Forelimb muscle (tissue), 1 donor: ENCODE data around the gene CRACR2B. TPM values are rescaled to one million over a fixed set of nuclear protein-coding genes. Genes with fewer than 3 reads are reported as not detected.

ENCODE experiments used
- DNase-seq: peaks from one replicate; pipeline ENCODE4 v3.0.0-alpha.2; 2013; ENCODE audit warnings: low read depth
- polyA plus RNA-seq: library from polyadenylated mRNA; unstranded; fragments of 120-200 nt; gene quantifications from one replicate; pipeline ENCODE4 v1.2.1, GENCODE V29; 2013; ENCODE audit not compliant: insufficient read length

Gene CRACR2B
- polyA plus RNA-seq, 1 donor, result 17.6 TPM

DNA sequence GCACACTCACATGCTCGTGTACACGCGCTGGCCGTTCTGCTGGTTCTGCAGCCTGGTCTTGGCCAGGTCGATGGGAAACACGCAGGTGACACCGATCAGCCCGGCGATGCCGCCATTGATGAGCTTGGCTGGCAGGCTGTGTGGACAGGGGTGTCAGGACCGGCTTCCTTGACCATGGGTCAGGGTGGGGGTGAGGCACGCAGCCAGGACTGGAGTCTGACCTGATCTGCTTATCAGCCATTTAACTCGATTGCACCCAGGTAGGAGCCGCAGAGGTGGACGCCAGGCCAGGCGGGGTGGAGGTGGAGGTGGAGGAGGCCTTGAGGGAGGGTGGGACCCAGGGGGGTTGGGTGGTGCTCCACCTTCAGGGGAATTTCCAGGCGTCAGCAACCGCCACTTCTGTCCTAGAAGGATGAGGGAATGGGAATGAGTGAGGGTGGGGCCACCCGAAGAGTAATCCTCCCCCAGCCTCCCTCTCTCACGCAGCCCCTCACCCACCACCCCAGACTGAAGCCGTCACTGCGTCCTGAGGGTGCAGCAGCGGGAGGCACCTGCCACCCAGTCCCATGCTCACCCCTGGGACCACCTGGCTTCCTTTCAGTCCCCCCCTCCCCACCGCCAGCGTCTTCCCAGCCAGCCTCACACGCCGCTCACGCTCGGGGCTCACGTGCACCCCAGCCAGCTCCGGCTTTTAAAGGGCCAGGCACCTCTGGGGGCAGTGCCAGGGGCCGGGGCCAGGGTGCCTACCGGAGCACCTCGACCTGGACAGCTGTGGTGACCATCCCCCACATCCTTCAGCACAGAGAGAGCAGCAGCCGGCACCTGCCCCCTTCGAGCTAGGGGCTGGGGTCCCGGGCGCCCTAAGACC lies 32.7 kb upstream of the CRACR2B start:
- DNase-seq, result no peak

DNA sequence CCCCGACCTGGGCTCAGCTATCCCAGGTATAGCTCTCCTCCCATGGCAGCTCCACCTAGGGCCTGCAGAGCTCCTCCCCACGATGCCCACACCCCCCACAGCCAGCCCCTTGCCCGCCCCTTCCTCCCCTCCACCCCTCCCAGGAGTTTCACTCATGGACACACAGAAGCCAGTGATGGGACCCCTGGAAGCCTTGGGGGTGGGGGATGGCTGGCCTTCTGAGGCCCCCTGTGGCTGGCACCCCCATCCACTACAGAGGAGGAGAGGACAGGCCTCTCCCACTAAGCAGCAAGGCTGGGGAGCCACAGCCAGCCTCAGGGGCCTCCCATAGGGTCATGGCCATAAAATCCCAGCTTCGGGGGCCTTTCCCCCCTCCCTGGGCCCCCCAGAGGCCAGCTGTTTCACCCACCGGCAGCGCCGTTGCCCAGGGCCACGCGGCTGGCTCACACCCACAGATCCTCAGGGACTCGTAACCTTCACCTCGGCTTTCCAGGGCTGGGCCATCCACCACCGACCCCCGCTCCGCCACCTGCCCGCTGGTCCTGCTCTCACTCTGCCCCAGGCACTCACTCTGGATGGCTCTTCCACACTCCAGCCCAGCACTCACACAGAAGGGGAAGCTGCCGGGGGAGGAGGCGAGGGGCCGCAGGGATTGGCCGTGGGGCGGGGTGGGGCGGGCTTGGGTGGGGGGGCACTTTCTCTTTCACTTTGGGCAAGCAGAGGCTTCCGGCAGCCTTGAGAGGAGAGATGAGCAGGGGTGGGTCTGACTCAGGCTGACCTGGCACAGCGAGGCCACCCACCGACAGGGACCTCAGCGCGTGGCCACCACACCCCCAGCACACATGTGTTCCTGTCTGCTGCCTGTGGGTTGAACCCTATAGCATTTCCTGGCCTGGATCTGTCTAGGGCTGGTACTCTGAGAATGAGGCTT lies 31.8 kb upstream of the CRACR2B start:
- DNase-seq, result no peak

DNA sequence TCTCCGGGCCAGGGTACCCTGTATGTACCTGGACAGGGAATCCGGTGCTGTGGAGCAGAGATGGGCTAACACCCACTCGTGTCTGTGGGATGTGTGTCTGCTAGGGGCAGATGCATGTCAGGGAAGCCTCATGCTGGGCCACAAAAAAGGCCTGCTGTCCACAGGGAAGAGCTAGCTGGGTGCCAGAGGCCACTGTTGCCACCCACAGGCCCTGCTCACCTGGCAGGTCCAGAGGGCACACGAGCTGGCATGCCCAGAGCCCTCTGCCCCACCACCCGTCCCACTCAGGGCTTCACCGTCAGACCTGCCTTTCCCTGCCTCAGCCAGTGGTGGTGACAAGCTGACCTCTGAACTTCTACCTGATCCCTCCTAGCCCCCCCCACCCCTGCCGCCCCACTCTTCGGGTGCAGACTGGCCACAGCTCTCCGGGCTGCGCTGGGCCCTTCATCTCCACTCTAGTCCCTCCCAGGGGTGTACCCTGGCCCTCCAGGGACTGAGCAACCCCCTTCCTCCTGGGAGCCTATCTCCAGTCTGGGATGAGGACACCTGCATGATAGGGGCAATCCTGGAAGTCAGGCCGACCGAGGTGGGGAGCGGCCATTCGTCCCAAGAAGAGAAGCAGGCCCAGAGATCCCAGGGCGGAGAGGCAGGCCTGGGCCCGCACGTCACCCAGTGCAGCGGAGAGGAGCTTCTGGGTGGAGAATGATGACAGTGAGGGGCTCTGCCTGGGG lies 31.0 kb upstream of the CRACR2B start:
- DNase-seq, result no peak

DNA sequence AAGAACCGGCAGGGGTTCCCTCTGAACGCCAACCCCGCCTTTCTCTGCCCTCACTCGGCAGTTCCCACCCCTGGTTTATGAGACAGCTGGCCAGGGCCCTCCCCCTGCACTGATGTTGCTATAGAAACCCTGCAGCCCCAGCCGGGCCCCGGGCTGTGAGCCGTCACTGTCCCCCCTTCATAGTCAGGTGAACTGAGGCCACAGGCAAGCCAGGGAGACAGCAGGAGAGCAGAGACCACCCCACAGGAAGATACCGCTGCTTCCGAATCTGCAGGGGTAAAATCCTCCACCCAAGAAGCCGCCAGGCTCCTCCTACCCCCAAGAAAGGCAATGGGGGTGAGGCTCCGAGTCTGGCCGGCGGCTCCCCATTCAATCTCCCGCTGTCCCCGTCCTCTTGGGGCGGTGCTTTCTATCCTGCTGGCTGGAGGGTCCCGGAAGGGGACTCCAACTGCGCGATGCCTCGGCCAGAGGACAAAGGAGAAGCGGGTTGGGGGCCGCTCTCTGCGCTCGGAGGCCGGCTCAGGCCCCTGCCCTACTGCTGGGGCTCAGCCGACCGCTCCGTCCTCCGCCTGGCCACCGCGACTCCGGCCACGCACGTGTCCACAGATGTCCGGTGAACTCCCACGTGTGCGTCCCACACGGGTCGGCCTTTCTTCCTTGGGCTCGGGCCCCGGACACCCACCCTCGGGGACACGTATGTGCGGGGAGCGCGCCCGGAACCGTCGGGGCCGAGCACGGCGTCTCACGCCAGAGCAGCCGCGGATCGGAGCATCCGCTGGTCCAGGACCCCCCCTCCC lies 30.2 kb upstream of the CRACR2B start:
- no peak for DNase-seq

DNA sequence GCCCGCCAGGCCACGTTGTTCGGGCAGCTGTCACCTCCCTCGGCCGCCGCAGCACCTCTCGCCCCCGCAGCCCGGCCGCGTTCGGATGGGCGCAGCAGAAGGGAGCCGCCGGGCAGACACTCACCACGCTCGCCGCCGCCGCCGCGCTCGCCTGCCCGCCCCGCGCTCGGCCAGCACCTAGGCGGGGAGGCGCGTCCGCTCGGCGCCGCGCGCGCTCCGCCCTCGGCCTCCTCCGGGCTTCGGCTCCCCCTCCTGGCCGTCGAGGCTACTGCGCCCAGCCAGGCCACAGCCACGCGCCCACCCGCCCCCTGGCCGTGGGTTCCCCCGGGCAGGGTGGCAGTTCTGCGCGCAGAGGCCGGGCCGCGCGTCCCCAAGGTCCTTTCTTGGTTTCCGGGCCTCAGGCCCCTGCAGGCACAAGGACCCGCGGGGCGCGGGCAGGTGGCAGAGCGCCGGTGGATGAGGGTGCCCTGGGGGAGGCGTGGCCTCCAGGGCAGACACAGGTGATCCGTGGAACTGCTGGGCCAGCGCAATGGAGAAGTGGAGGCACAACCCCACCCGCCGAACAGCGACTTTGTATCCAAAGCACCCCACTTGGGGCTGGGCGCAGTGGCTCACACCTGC lies 29.5 kb upstream of the CRACR2B start, which contains the start of gene SLC25A22:
Gene SLC25A22, minus strand, starts transcription at position 189 of the 621 bp plus-strand sequence. CDS start 3,275 bp downstream, outside the sequence.
- DNase-seq, result no peak

DNA sequence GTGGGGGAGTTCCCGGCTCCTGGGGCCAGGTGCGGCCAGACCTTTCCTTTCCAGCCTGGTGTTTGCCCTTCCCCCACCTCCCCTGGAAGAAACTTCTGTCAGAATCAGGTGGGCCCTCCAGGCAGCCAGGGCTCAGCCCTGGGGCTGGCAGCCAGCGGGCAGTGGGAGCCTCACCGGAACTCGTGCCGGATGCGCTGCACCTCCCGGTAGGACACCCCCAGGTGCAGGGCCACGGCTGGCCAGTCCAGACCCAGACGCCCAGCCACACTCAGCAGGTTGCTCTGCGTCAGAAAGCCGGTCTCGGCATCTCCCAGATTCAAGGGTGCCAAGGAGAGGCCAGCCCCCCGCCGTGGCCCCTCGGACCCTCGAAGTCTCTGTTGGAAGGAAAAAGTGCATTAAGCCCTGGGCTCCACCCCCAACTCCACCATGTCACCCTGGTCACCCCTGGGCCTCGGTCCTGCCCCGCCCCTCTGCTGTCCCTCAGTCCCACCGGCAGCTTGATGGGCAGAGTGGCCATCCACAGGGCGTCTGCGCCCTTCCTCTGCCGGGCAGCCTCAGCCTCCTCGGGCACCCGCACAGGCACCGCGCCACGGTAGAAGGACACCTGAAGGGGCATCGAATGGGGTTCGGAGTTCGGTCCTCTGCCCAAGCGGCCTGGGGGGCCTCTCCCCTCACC lies 27.9 kb upstream of the CRACR2B start:
- DNase-seq, result no peak

DNA sequence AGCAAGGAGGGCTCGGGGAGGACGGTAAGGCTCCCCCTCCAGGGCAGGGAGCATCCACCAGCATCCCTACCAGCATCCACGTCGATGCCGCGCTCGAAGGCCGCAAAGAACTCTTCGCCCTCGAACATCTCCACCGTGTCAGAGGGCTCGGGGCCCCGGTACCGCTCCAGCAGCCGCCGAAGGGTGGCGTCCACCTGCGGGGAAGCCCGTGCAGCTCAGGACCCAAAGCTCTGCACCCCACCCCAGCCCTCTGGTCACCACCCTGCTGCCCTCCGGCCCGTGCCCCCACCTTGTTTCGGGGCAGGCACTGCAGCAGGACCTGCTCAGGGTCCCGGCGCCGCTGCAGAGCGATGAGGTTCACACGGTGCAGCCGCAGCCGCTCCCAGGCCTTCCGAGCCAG lies 27.2 kb upstream of the CRACR2B start:
- DNase-seq, result no peak

DNA sequence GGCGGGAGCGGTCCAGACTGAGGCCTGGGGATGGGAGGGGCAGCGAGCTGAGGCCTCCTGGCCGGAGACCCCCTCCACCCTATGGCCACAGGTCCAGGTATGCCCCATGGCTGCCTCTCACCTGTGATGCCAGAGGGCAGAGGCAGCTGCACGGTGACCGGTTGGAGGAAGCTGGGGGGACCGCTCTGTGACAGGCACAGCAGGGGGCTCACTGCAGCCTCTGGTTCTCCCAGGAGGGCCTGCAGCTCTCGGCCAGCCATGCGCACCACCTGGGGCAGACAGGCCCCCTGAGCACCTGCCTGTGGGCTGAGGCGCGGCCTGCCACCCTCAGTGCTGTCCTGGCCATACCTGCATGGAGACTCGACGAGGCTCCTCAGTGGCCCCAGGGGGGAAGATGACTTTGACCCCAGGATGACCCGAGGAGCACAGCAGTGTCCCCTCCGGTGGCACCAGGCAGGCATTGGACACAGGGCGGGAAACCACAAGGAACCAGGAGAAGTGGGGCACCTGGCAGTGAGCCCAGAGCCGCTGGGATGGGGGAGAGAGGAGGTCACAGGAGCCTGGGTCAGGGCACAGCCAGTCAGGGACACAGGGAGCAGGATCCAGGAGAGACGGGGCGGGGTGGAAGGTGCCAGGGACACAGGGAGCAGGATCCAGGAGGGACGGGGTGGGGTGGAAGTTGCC lies 26.5 kb upstream of the CRACR2B start:
- no peak for DNase-seq

DNA sequence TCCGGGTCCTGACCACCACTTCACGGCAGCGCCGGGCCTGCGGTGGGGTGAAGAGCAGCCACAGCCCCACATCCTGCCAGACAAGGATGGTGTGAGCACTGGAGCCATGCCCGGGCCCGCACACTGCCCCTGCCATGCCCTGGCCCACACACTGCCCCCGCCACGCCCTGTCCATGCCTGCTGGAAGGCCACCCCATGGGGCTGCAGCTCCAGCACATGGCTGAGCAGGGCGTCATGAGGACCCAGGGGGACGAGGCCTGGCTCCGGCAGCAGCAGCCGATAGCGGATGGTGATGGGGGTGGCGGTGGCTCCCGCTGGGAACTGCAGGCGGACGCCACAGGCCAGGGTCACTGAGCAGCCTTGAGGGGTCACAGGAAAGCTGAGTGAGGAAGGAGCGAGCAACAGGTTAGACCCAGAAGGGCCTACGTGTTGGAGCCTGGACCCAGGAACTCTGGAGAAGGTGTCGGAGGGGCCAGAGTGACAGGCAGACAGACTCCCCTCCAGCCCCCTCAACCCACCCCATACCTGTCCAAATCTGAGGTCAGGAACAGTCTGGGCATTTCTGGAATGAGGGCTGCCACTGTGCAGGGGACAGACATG lies 25.6 kb upstream of the CRACR2B start:
- no peak for DNase-seq

DNA sequence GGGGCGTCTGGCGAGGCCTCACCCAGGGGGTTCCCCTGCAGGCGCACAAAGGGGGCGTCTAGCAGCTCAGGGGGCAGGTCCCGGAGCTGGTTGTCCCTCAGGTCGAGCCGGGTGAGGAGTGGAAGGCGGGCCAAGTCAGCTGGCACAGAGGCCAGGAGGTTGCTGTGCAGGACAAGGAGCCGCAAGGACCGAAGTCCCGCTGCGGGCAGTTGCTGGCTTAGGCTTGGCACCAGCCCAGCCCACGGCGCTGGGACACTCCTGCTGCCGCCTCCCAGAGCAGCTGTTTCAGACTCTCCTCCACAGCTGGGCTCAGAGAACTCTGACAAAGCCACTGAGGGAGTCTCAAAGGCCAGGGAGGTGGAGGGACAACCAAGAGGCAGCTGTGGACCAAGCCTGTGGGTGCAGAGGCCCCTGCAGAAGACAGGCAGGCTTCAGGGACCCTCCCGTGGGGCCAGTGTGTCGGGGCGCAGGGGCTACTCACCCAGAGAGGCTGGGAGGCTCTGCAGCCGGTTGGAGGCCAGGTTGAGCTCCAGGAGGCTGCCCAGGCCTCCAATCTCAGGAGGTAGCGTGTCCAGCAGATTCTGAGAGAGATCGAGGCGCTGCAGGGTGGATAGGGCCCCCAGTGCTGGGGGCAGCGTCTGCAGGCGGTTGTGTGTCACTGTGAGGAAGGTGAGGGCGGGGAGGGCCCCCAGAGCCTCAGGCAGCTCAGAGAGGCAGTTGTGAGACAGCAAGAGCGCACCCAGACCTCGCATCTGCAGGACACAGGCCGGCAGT lies 24.8 kb upstream of the CRACR2B start:
- no peak for DNase-seq

DNA sequence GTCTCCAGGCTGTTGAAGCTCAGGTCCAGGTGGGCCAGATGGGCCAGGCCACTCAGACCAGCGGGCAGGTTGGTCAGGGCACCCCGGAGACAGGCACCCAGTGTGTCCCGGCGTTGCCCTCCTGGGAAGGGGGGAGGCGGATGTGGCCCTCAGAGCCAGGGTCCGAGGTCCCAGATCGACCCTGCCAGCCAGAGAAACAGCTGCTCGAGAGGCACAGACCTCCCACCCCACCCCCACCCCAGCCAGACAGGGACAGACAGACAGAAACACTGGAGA lies 24.3 kb upstream of the CRACR2B start:
- DNase-seq, result no peak

DNA sequence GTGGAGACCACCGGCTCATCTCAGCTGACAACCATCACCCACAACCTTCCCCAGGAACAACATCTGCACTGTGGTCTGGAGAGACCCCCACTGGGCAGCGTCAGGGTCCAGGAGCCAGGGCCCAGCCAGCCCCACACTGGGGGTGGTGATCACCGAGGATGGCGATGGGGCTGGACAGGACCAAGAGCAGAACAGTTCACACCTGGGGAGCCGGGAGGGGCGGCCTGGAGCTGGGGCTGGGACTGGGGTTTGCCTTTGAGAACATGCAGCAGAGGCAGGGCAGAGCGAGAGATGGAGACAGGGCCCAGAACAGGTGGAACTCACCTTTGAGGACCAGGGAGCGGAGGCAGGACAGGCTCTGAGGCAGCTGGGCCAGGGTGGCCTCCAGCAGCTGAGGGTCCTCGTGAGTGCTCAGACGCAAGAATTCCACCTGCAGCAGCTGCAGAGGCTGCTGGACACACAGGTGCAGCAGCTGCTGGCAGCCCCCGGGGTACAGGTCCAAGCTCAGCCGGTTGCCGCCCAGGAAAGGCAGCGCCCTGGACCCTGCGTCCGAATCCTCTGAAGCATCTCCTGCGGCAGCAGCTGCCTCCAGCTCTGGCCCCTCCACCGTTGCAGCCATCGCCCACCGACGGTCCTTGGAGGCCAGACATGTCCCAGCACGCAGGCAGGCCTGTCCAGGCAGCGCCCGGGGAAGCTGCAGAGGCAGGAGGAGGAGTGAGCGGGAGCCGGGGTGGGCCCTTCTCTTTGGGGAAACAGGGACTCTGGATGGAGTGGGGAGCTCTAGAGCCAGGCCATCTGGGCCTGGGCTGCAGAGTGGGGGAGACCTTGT lies 23.7 kb upstream of the CRACR2B start:
- no peak for DNase-seq

DNA sequence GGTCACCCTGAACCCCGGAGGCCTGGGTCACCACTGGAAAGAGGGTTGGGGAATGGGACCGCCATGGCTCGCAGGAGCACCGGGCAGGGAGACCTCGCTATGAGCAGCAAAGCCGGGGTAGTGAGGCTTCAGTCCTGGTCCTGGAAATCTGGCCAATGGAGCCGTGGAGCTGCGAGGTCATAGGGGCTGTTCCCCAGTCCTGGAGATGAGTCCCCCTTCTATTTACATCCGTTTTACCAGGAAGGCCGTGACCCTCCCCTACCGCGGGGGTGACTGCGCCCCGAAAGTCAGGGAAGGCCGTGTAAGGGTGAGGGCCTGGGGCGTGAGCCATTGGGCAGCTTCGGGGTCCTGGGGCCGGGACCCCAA lies 23.1 kb upstream of the CRACR2B start:
- DNase-seq, result no peak

DNA sequence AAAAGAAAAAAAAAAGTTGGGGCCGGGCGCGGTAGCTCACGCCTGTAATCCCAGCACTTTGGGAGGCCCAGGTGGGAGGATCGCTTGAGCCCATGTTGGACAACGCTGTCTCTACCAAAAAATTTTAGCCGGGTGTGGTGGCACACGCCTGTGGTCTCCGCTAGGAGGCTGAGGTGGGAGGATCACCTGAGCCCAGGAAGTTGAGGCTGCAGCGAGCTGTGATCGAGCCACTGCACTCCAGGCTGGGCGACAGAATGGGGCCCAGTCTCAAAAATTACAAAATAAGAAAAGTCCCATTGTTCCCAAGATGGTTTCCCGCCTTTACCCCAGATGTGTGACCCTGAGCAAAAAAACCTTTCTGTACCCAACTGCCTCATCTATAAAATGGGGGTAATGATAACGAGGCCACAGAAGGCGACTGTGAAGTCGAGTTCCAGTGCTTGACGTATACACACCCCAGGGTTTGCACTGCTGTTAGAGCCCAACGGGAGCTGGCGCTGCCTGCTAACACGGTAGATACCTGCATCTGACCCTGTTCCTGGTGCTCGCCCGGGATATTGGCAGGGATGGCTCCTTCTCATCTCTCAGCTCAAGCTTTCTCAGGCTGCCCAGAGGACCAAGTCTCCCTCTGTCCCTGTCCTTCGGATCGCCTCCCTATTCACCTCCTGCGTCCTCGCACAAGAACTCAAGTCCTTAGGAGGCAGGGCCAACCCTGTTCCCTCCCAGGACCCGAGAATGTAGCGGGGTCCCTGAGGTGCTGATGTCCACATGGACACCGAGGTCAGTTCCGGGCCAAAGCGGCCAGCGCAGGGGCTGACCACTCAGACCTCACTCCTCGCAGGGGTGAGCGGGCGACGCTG lies 19.1 kb upstream of the CRACR2B start:
- no peak for DNase-seq

DNA sequence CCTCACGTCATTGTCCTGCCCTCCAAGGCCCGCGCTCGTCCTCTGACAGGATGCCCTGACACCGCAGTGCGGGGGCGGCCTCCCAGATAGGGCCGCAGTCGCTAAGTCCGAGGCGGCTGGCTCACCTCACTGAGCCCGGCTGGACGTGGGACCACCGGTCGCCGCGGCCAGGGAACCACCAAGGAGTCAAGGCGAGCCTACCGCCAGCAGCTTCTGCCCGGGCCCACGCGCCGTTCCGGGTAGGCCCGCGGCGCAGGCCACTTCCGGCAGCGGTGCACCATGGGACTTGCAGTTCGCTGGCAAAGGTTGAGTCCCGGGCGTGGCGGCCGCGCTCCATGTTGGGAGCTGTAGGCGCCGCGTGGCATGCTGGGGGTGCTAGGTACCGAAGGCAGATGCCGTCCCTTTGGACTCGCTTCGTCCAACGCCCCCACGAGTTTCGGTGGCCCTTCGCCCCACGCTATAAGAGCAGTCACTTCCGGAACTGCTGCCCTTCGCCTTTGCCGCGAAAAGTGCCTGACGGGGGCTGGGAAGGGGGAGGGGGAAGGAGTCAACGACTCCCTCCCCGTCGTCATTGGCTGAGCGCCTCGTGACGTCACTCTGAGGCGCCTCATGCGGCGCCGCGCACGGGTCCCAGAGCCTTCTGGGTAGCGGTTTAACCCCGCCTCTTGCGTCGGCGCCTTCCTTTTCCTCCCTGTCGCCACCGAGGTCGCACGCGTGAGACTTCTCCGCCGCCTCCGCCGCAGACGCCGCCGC lies 18.3 kb upstream of the CRACR2B start, which contains the start of gene RPLP2:
Gene RPLP2, plus strand, starts transcription at position 681 of the 753 bp plus-strand sequence. CDS start 268 bp downstream, outside the sequence.
- peak; percentile 96 for DNase-seq
